Right ventricle myocardium superior (tissue), 1 donor: ENCODE results near the gene IL22RA2. TPM values are rescaled to one million over a fixed set of nuclear protein-coding genes. Genes with fewer than 3 reads are reported as not detected.
A peak's percentile ranks its signal among the peaks of the same experiment; 100 is the strongest.
"Not testable (repeated sequence)": the region's sequence is repeated elsewhere in the genome, so short reads cannot be mapped to it uniquely, and the experiment has no call there.

Experiments used
- ATAC-seq: fragments of 200-7000 bp; cut with Tn5 transposase; one replicate; pipeline ENCODE4 v1.9.1; 2020; ENCODE audit warnings: mild to moderate bottlenecking; ENCODE audit not compliant: poor library complexity
- DNase-seq: peaks from one replicate; pipeline ENCODE4 v3.0.0-alpha.2; 2020
- intact Hi-C: fragments of 100-400 bp; cut with DNase I; formaldehyde crosslinking; loops from one replicate; pipeline ENCODE4 v1.11.2; 2022
- long read RNA-seq: library from polyadenylated mRNA; unstranded; transcript quantifications from one replicate; pipeline ENCODE4 v2.0.0, GENCODE V29; 2021
- total RNA-seq: library from RNA; stranded (reverse); fragmentation: NEBNext Ultra II Directional; extraction: Animal tissue kit (Norgen Biotek cat#: 25700); gene quantifications from one replicate; pipeline ENCODE4 v1.2.1, GENCODE V29; 2021
- donor health status: DM: no; HTN: yes; CAD: no; lungs with severe emphysema.

Gene IL22RA2, protein sequence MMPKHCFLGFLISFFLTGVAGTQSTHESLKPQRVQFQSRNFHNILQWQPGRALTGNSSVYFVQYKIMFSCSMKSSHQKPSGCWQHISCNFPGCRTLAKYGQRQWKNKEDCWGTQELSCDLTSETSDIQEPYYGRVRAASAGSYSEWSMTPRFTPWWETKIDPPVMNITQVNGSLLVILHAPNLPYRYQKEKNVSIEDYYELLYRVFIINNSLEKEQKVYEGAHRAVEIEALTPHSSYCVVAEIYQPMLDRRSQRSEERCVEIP
- total RNA-seq, result not detected
- long read RNA-seq, result 0 reads

DNA sequence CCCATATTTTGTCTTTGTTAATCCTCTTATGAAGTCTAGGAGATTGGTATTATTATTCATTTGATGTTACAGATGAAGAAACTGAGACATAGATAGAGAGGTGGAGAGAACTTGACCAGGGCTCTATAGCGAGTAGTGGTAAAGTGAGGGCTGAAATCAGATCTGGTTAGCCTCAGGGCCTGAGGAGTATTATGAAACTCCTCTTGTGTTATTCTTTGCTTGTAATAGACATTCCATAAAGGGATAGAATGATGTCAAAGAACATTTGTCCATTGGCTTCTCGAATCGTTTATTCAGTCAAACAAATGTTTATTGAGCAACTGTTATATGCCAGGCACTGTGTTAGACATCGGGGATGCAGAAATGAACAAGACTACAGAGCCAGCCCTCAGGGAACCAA is at the start of gene IL22RA2:
TSS of gene IL22RA2 (minus strand) at position 144 of the 400 bp plus-strand sequence. CDS start 11,895 bp downstream, outside the sequence.
- ATAC-seq (no peak), DNase-seq (no peak)
- intact Hi-C loops, result no loop called here

DNA sequence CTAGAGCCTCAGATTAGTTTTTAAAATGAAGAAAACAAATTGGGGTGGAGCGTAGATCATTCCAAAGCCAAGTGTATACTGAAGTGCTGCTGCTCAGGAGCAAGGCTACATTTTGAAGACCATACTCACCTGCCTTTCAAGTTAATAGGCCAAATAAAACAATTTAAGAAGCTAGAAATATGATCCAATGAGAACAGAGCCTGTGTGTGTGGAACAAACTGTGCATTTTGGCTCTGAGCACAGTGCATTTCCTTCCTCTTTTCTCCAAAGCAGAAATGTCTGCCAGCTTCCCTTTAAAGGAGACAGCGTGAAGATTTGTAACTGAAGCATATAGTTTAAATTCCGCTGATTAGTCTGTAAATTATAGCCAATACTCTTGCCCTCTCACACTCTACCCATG is 48.9 kb upstream of the IL22RA2 start:
- ATAC-seq (no peak), DNase-seq (no peak)
- intact Hi-C loops, result no loop called here

DNA sequence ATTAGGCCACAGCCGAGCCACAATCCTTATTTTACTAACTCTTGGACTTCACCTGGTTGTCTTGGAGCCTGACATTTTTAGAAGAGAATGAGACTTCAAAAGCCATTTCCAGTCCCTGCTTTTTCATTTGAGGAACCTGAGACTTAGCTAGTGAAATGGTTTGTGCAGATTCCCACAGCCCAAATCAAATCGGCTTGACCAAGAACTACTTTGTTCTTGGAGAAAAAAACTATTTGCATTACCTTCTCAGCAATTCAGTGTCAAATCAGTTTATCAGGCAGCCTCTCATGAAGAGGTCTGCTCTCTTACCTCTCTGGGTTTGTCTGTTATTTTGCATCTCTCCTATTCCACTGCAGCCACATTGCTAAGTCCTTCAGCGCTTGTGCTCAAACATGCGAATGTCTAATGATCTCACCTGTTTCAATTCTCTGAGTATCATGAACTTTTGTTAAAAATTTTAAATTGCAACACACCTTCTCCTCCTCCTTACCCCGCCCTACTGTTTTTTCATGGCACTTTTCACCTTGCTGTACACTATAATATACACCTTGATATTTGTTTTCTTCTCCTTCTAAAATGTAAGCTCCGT is 46.3 kb upstream of the IL22RA2 start:
- DNase-seq (no peak), ATAC-seq (no peak)
- intact Hi-C loops, result no loop called here

DNA sequence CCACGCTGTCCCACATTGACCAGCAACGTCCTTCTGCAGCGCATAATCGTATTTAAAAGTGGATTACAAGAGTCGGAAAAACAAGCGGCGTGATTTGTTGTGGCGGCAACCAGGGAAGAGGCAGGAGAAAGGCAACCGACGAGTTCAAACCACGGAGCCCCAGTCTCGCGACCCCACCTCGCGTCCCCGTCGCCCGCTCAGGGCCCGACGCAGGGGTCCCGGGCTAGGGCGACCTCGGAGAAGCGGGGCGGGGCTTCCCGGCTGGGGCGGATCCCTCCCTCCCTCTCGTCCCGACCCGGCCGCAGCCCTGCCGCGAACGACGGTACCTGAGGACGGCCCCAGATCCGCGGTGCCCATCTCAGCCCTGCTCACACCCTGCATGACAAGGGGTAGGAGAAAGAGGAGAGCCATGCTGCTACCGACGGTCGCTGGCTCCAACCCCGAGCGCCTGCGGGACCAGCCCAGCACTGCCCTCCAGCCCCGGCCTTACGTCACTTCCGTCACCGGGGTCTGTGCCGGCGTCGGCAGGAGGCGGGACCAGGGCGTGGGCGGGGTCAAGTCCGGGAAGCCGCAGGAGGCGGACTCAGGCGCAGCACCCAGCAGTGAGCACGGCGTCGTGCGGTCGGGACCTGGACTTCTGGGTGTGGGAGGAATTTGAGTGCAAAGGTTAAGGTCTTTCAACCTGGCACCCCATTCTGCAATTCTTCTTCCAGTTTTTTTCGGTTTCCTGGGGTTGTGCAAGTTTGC is 45.6 kb upstream of the IL22RA2 start, which contains the start of gene IFNGR1:
TSS of gene IFNGR1 (minus strand) at position 469 of the 747 bp plus-strand sequence. CDS start at position 411, 58 bp downstream.
- ATAC-seq, result peak; percentile 95

DNA sequence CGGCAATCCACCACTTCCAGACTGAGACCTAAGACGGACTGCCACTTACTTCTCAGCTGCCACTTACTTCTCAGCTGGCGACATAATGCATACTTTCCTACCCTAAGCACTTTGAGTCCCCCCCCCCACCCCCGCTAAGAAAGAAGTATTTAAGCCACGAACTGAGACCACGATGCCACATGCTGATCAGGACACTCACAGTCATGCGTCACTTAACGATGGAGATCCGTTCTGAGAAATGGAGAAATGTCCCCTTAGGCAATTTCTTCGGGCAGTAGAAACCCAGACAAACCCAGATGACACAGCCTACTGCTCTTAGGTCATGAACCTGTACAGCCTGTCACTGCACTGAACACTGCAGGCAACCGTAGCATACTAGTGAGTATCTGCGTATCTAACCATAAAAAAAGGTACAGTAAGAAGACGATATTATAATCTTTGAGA is 45.1 kb upstream of the IL22RA2 start:
- DNase-seq (no peak), ATAC-seq (peak; percentile 58)
- intact Hi-C loops, result no loop called here

More for the DNA sequence above, 45.6 kb upstream of the IL22RA2 start, which contains the start of gene IFNGR1:
- intact Hi-C loops, result no loop called here
- DNase-seq, result peak; percentile 99

DNA sequence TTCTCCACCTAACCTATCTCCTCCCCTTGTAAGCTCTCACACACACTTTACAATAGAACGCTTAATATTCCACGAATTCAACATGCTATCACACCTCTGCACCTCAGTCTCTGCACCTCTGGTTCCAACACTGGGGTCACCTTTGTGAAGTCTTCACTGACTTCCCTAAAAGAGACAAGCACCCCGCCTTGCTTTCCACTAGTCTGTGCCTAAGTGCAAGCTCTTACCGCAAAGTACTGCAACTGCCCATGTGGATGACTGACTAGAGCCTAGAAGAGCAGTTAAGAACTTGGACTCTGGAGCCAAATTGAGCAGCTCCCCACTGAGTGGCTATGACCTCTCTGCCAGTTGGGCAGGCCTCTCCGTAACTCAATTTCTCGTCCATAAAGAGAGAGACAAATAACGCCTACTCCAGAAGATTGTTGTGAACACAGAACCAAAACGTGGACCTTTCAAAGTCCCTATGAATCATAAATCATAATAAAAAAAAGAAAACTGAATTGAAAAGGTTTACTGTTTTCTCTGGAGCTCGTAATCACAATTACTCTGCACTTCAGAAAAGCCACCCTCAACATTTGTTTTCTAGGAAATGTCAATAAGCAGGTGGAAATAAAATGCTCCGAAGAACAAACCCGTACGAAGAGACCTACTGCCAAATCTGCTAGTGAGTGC is 44.5 kb upstream of the IL22RA2 start:
- no peak for DNase-seq
- peak; percentile 64 for ATAC-seq
- intact Hi-C loops, result no loop called here

DNA sequence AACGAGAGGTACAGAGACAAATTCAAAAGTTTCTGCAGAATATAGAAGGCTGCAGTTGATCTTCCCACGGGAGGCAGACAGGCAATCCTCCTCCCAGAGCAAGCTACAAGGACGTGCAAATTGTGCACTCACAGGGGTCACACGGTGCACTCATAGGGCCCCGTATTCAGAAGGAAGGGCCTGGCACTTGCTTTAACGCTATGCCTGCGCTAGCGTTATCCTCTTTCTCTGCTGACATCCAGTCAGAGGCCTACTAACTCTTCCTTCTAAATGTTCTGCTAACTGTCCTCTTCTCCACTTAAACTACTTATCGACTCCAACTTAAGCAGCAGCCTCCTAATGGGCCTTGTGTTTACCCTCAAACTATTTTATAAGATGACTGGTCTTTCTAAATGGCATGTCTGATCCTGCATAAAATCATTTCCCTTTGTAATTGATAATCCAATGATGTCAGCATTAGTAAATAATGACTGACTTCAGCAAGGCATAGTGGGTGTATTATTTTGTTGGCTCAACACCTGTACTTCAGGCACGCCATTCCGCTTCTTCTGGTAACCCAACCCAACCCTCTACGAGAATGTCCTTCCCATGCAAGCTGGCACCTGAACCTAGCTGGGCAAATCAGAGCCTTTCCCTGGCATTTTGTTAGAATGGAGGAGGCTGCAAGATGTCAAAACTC is 43.6 kb upstream of the IL22RA2 start:
- intact Hi-C loops, result no loop called here
- ATAC-seq (peak; percentile 32), DNase-seq (no peak)

DNA sequence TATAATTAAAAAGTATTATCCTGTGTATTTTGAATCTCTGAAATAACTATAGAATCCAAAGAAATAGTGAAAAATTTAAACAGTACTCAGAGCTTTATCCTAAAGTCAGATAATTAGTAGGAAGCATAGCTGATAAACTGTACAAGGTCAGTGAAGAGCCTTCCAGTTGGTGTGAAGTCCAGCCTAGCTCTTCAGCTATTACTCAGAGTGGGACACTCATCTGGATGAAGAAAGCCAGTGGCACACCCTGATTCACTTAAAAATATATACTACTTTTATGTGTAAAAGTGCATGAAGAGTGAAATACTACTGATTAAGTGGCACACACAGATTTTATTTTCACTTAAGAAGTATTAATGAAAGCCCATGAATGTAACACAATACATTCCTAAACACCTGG is 42.7 kb upstream of the IL22RA2 start:
- intact Hi-C loops, result no loop called here
- no peak for ATAC-seq
- DNase-seq, result no peak

DNA sequence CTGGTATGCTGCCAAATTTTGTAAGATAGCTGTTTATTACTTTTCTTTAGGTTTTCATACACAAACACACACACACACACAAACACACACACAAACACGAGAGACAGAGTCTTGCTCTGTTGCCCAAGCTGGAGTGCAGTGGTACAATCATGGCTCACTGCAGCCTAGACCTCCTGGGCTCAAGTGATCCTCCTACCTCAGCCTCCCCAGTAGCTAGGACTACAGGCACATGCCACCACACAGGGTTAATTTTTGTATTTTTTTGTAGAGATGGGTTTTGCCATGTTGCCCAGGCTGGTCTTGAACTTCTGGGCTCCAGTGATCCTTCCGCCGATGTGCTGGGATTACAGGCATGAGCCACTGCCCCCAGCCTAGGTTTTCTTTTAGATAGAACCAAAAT is 42.2 kb upstream of the IL22RA2 start:
- intact Hi-C loops, ATAC-seq, DNase-seq: not testable (repeated sequence)

DNA sequence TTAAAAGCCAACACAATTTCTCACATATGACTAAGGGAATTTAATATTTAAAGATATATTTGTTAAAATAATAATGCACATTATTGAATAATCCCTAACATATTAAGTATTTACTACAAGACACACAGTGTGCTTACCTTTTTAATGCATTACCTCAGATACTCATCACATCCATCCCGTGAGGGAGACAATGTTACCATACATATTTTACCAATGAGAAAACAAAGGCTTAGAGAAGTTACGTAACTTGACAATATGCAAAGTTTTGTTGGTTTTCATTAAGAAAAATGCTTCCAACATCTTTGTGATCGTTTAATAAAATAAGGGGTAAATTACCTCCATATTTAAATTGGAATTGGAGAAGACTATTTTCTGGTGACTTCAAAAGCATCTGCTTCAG is 41.5 kb upstream of the IL22RA2 start:
- DNase-seq, result no peak
- ATAC-seq, result no peak
- intact Hi-C loops, result no loop called here

DNA sequence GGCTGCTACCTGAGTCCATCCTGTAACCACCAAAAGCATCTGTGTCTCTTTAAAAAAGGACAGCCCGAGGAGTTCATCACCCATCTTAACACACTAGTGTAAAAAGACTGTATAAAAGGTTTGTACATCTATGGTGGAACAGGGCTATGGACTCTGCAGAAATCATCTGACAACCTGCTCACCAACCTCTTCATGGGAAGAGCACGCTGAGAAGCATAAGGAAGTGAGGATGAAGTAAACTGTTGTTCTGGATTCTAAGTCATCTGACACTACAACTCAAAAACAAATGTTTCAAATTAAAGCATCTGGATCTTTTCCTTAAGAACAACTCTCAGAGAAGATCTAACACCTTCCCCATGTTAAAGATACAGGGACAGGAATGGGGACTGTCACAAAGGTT is 40.4 kb upstream of the IL22RA2 start:
- no peak for DNase-seq
- intact Hi-C loops, result no loop called here
- ATAC-seq, result no peak

DNA sequence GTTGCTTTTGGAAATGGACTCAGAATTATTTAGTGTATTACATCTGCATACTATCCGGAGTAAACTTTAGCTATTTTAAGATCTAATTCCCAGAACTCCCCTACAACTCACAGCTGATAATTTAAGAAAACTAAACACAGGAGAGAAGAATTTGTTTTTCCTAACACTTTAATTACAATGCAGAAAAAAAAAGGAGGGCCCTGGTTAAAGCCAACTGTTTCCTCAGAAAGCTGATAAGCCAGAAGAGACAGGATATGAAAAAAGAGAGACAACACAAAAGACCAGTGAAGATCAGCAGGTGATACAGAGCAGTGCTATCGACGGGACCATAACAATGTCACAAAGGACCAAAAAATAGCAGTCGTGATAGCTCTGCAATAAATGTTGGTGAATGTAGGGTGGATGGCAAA is 39.9 kb upstream of the IL22RA2 start:
- ATAC-seq, result no peak
- intact Hi-C loops, result no loop called here
- DNase-seq, result no peak

DNA sequence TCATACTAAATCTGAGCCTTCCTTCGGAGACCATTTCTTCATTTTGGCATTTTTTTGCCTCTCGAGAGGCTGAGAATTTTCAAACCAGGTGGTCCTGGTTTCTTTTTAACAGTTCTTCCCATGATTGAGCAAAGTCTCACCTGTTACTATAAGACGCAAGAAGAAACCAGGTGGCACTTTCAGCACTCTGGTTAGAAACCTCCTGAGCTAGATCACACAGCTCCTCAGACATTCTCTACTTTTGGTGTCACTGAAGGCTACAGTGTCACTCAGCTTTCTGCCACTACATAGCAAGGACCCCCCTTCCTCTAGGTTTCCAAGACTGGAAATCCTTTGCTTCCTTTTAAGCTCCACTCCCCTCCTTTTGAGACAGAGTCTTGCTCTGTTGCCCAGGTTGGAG is 38.5 kb upstream of the IL22RA2 start:
- intact Hi-C loops, result no loop called here
- no peak for DNase-seq
- no peak for ATAC-seq

DNA sequence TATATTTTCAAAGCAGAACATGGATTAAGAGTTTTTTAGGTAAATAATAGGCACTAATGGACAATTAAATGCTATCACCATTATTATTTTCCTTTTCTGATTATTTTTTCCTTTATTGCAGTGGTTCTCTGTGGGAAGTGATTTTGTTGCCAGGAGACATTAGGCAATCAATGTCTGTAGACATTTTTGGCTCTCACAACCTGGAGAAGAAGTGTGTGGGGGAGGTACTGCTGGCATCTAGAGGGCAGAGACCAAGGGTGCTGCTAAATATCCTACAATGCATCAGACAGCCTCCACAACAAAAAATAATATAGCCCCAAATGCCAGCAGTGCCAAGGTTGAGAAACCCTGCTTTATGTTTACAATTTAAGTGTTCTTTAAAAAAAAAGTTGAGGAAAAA is 37.5 kb upstream of the IL22RA2 start:
- peak; percentile 84 for ATAC-seq
- intact Hi-C loops, result no loop called here
- DNase-seq, result no peak

DNA sequence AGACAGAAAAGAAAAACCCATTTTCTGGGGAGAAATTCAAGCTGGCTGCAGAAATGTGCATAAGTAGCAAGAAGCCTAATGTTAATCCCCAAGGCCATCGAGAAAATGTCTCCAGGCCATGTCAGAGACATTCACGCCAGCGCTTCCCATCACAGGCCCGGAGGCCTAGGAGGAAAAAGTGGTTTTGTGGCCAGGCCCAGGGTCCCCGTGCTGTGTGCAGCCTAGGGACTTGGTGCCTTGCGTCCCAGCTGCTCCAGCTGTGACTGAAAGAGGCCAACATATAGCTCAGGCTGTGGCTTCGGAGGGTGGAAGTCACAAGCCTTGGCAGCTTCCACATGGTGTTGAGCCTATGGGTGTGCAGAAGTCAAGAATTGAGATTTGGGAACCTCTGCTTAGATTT is 34.8 kb upstream of the IL22RA2 start:
- DNase-seq, result no peak
- intact Hi-C loops, result no loop called here
- ATAC-seq, result no peak

DNA sequence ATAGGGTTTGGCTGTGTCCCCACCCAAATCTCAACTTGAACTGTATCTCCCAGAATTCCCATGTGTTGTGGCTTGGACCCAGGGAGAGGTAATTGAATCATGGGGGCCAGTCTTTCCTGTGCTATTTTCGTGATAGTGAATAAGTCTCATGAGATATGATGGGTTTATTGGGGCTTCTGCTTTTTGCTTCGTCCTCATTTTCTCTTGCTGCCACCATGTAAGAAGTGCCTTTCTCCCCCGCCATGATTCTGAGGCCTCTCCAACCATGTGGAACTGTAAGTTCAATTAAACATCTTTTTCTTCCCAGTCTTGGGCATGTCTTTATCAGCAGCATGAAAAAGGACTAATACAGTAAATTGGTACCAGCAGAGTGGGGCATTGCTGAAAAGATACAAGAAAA is 34.0 kb upstream of the IL22RA2 start:
- DNase-seq, ATAC-seq, intact Hi-C loops: not testable (repeated sequence)

DNA sequence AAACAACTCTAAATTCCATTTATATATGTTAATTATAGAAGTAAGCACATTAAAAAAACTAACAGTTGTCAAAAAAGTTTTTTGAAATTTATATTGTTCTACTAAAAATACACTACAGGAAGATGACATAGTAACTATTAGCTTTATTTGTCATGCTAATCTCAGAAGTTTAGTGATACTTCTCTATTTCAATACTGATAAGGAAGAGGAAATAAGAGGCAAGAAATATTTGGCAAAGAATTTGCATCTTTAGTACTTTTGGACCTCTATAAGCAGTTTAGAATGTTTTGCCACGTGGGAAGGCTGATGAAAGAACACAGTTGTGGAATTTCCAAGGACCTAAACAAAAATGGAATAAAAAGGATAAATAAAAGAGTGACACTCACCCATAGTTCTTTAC is 33.1 kb upstream of the IL22RA2 start:
- no peak for ATAC-seq
- intact Hi-C loops, result no loop called here
- no peak for DNase-seq

DNA sequence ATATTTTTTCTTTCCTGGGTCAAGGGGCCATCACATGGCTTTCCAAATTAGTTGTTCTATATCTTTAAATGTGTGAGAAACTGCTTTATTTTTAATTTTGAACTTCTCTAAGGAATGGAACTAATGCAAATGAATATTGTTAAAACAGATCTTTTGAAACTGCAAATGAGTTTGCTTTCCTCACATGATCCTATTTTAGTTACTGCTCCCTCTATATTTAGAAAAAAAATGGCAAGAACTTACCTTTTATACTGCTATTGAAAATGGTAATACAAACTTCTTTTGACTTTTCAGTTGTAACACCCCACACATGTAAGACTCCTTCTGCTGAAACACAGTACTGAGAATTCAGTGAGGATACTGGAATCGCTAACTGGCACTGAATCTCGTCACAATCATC is 29.8 kb upstream of the IL22RA2 start:
- ATAC-seq, result no peak
- DNase-seq, result no peak
- intact Hi-C loops, result no loop called here

DNA sequence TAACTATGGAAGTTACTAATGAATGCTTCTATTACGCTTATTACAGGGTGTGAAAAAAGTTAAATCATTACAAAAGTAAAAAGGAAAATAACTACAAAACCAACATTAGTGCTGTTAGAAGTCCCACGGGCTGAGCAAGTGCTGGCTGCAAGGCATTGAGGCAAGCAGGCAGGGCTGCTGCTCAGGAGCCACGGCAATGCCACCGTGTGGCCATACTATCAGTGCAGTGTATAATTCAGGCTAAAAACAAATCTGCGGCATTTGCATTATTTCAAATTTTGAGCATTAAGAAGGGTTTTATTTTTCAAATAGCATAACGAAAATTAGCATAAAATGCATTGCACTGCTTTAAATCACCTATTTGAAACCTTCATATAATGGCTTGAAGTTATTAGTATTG is 28.6 kb upstream of the IL22RA2 start:
- peak; percentile 77 for ATAC-seq

More for the DNA sequence above, 28.6 kb upstream of the IL22RA2 start:
- DNase-seq, result peak; percentile 55
- intact Hi-C loops, result no loop called here
